Naive thymus-derived CD4-positive, alpha-beta T cell (primary cell): ENCODE measurements around the gene ETV3. TPM values are rescaled to one million over a fixed set of nuclear protein-coding genes. Genes with fewer than 3 reads are reported as not detected.

Source experiments
- ATAC-seq: fragments of 150-1000 bp; cut with Tn5 transposase; 2 replicates; pipeline ENCODE4 v1.10.0; 2021; ENCODE audit warnings: mild to moderate bottlenecking, moderate library complexity
- CTCF ChIA-PET: fragments of 350-600 bp; sonication (Branson Sonifier 250); formaldehyde crosslinking; loops from one replicate; lab custom pipeline; 2021; ENCODE audit warnings: antibody characterized with exemption; lab: Charles Lee
- POLR2A ChIA-PET: fragments of 350-600 bp; sonication (Branson Sonifier 250); formaldehyde crosslinking; loops from one replicate; lab custom pipeline; 2021; ENCODE audit warnings: antibody characterized with exemption, inconsistent platforms; lab: Charles Lee
- DNase-seq, 9 donors: peaks; one replicate each; pipeline versions ENCODE4 v3.0.0 to v3.0.0-alpha.2; 2020 to 2022; ENCODE audit warnings: mixed read lengths in 1 of 9
- H3K27ac ChIP-seq: one replicate; pipeline ENCODE4 v1.7.0; 2013; ENCODE audit warnings: mild to moderate bottlenecking, low read depth, low read length, moderate library complexity
- H3K27me3 ChIP-seq, 2 donors: one replicate each; pipeline ENCODE4 v1.7.0; 2013; ENCODE audit warnings: low read length in 2 of 2, mild to moderate bottlenecking in 2 of 2, moderate library complexity in 2 of 2; ENCODE audit not compliant: control insufficient read depth in 2 of 2, insufficient read depth in 2 of 2
- H3K36me3 ChIP-seq, 3 experiments: 1 replicate in 2 of 3; 2 replicates in 1 of 3; pipeline ENCODE4 v1.7.0; 2013; ENCODE audit warnings: low read length in 3 of 3, mild to moderate bottlenecking in 3 of 3, moderate library complexity in 1 of 3; ENCODE audit not compliant: insufficient read depth in 3 of 3, control insufficient read depth in 2 of 3
- H3K4me1 ChIP-seq, 2 donors: one replicate each; pipeline ENCODE4 v1.7.0; 2013; ENCODE audit warnings: low read length in 2 of 2, mild to moderate bottlenecking in 2 of 2, moderate library complexity in 1 of 2; ENCODE audit not compliant: control insufficient read depth in 2 of 2, insufficient read depth in 2 of 2
- H3K4me3 ChIP-seq: 2 replicates; pipeline ENCODE4 v1.7.0; 2013; ENCODE audit warnings: mild to moderate bottlenecking, low read length
- H3K9me3 ChIP-seq, 3 experiments: 1 replicate in 2 of 3; 2 replicates in 1 of 3; pipeline ENCODE4 v1.7.0; 2013; ENCODE audit warnings: low read length in 3 of 3; ENCODE audit not compliant: control insufficient read depth in 2 of 3
- H3K27ac Mint-ChIP-seq, 9 donors: one replicate each; pipeline ENCODE4 v1.8.0; 2020 to 2022; ENCODE audit warnings: mixed read lengths in 9 of 9, mild to moderate bottlenecking in 8 of 9, moderate library complexity in 5 of 9, inconsistent platforms in 2 of 9
- H3K27me3 Mint-ChIP-seq, 5 donors: one replicate each; pipeline ENCODE4 v1.8.0; 2021 to 2022; ENCODE audit warnings: mixed read lengths in 5 of 5, mild to moderate bottlenecking in 1 of 5
- H3K36me3 Mint-ChIP-seq, 5 donors: one replicate each; pipeline ENCODE4 v1.8.0; 2020 to 2022; ENCODE audit warnings: mixed read lengths in 5 of 5, mild to moderate bottlenecking in 3 of 5, inconsistent platforms in 1 of 5
- H3K4me1 Mint-ChIP-seq, 7 donors: one replicate each; pipeline ENCODE4 v1.8.0; 2020 to 2022; ENCODE audit warnings: mixed read lengths in 7 of 7, mild to moderate bottlenecking in 3 of 7, inconsistent platforms in 1 of 7
- H3K4me3 Mint-ChIP-seq, 10 donors: one replicate each; pipeline ENCODE4 v1.8.0; 2020 to 2022; ENCODE audit warnings: mild to moderate bottlenecking in 10 of 10, mixed read lengths in 10 of 10, moderate library complexity in 6 of 10, inconsistent platforms in 2 of 10
- H3K9me3 Mint-ChIP-seq, 11 donors: one replicate each; pipeline ENCODE4 v1.8.0; 2020 to 2022; ENCODE audit warnings: mixed read lengths in 11 of 11, mild to moderate bottlenecking in 4 of 11, inconsistent platforms in 1 of 11, moderate library complexity in 1 of 11
- intact Hi-C, 2 donors: fragments of 100-400 bp; cut with micrococcal nuclease; formaldehyde crosslinking; loops; one replicate each; pipeline ENCODE4 v1.15.1; 2023
- polyA plus RNA-seq, 2 donors: library from polyadenylated mRNA; unstranded; fragments of 300-500 nt; fragmentation: Illumina TruSeq; gene quantifications; one replicate each; pipeline ENCODE4 v1.2.3, GENCODE V29; 2021
- total RNA-seq, 6 experiments: library from RNA in 5 of 6; stranded (reverse) in 5 of 6; gene quantifications; 1 replicate in 5 of 6; 2 replicates in 1 of 6; pipeline ENCODE4 v1.2.3 and lab custom pipeline; 2021 to 2026

The ETV3 gene
- total and polyA plus RNA-seq, 7 experiments from 2014 or later, result 4.5 to 72.4 (median 32.1) TPM

DNA sequence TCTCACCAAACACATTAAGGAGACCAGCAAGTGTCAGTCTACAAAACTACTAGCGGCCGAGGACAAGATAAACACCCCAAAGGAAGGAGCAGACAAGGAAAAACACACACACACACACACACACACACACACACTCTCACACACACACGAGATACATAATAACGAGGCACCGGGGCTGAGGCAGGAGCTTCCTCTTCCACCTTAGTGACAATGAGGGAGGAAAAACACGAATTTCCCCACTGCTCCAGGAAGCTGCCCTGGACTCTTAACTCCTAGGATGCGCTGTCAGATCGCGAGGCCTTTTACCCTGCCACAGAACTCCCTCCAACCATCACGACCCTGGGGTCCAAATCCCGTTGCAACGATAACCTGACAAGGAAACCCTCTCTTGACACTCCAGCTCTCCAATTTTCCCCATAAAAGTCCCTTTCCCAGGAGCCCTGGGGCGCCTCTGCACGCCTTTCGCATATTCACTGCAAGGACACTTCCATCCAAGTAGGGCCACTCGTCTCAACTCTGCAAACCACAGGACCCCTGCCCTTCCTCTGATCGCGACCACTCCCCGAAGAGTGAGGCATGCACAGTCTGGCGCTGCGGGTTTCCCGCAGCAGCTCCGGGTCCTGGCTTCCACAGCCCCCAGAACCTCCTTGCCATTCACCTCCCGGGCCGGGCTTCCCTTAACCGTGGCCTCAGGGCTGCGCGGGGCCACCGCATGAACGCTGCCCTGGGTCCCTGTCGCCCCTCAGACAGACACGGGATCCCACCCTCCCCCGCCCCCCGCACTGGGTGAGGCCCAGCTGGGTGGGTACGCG lies 581 bp downstream of the ETV3 start:
- peaks cover 49 to 73% (median 65%) of the 10 kb centered on the region in 7 donors for H3K4me1 Mint-ChIP-seq
- H3K4me3 ChIP-seq, result peak overlapping the region; percentile 84
- DNase-seq (peak in 4 of 9 donors; percentile 13 to 23 (median 18)), ATAC-seq (no peak)
- peaks cover 0 to 30% (median 10%) of the 10 kb centered on the region in 3 experiments for H3K36me3 ChIP-seq
- H3K9me3 Mint-ChIP-seq, result no peaks in the 10 kb centered on the region
- peak overlapping the region; percentile 96 for H3K27ac ChIP-seq
- peak overlapping the region; percentile 90 to 97 (median 95) for H3K4me3 Mint-ChIP-seq
- H3K36me3 Mint-ChIP-seq, result peaks cover 4 to 40% (median 17%) of the 10 kb centered on the region in 5 donors
- H3K27me3 Mint-ChIP-seq, result no peaks in the 10 kb centered on the region
- H3K4me1 ChIP-seq, result peaks cover 51 to 56% of the 10 kb centered on the region in 2 donors
- ChIA-PET CTCF (interaction anchor here (8.0 kb wide), 1 partner anchor 19 kb away, joined by 37 read pairs; no protein-coding TSS in a partner anchor), POLR2A (no interaction called here)
- peak overlapping the region; percentile 83 to 98 (median 93) for H3K27ac Mint-ChIP-seq
- H3K27me3 ChIP-seq, result no peaks in the 10 kb centered on the region
- intact Hi-C loops, result loop anchor here (2.0 to 10.0 kb wide), 6 partner anchors 17 to 1870 kb away; partner anchors contain the start of genes IFI16 (in 1 of the 2), MRPL24 (in 1 of the 2) and SH2D2A (in 1 of the 2)
- no peaks in the 10 kb centered on the region for H3K9me3 ChIP-seq

DNA sequence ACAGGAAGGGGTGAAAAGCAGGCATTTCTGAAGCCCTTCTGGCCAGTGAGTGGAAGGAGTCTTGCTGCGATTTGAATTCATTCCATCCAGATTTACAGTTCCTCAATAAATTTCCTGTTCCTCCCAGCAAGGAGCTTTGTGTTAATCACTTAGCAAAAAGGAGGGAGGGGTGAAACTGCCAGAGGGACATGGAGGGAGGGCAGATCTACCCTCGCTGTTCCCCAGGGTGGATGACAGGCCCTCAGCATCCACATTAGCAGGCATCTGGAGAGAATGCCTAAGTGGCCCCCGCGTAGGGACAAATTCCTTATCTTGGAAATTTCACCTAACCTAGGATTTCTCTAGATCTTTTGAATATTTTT lies 1.2 kb downstream of the ETV3 start:
- peaks cover 55 to 79% (median 71%) of the 10 kb centered on the region in 7 donors for H3K4me1 Mint-ChIP-seq
- DNase-seq (no peak), ATAC-seq (no peak)
- peak overlapping the region; percentile 90 to 97 (median 95) for H3K4me3 Mint-ChIP-seq
- H3K9me3 Mint-ChIP-seq, result no peaks in the 10 kb centered on the region
- ChIA-PET CTCF (interaction anchor here (8.0 kb wide), 1 partner anchor 19 kb away, joined by 37 read pairs; no protein-coding TSS in a partner anchor), POLR2A (no interaction called here)
- Histone ChIP-seq H3K9me3 (no peaks in the 10 kb centered on the region), H3K4me3 (peak overlapping the region; percentile 84), H3K4me1 (peaks cover 57 to 62% of the 10 kb centered on the region in 2 donors), H3K36me3 (peaks cover 3 to 33% (median 10%) of the 10 kb centered on the region in 3 experiments), H3K27me3 (no peaks in the 10 kb centered on the region), H3K27ac (peak overlapping the region; percentile 96)
- no peaks in the 10 kb centered on the region for H3K27me3 Mint-ChIP-seq
- H3K27ac Mint-ChIP-seq, result peak overlapping the region; percentile 83 to 98 (median 93)
- intact Hi-C loops, result loop anchor here (5.0 to 10.0 kb wide), 5 partner anchors 45 to 1870 kb away; partner anchors contain the start of genes IFI16 (in 1 of the 2), MRPL24 (in 1 of the 2) and SH2D2A (in 1 of the 2)
- H3K36me3 Mint-ChIP-seq, result peaks cover 4 to 46% (median 17%) of the 10 kb centered on the region in 5 donors

DNA sequence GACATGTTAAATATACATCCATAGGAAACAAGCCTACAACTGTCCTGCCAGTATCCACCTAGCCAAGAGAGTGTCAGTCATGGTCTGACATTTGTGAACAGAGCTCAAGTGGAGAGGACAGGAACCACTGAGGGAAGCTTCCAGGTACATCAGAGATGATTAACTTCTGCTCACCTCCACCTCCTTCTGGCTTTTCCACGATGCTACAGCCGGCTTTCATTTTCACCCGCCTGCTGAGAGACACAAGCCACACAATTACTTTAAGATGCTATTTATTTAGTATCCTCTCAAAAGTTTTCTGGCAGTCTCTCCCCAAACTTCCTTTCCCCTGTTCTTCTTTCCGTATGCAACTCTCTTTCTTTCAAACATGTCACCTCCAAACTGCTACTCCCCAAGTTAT lies 2.1 kb downstream of the ETV3 start:
- intact Hi-C loops, result loop anchor here (5.0 to 10.0 kb wide), 5 partner anchors 44 to 1871 kb away; partner anchors contain the start of genes IFI16 (in 1 of the 2), MRPL24 (in 1 of the 2) and SH2D2A (in 1 of the 2)
- no peaks in the 10 kb centered on the region for H3K9me3 Mint-ChIP-seq
- peak overlapping the region; percentile 84 for H3K4me3 ChIP-seq
- H3K27me3 Mint-ChIP-seq, result no peaks in the 10 kb centered on the region
- peaks cover 57 to 87% (median 79%) of the 10 kb centered on the region in 7 donors for H3K4me1 Mint-ChIP-seq
- H3K27ac Mint-ChIP-seq, result peak overlapping the region; percentile 19 to 98 (median 90)
- H3K27ac ChIP-seq, result peak overlapping the region; percentile 9
- POLR2A ChIA-PET, result interaction anchor here (1.3 to 1.7 kb wide), 2 partner anchors 45 to 369 kb away, joined by 4 read pairs; partner anchors contain the start of gene PRCC
- H3K4me3 Mint-ChIP-seq, result peak overlapping the region; percentile 90 to 97 (median 95)
- no peak for DNase-seq
- peaks cover 57 to 62% of the 10 kb centered on the region in 2 donors for H3K4me1 ChIP-seq
- no peaks in the 10 kb centered on the region for H3K9me3 ChIP-seq
- CTCF ChIA-PET, result interaction anchor here (2.1 to 8.0 kb wide), 2 partner anchors 20 to 46 kb away, joined by 7 to 37 read pairs; no protein-coding TSS in a partner anchor
- ATAC-seq, result no peak
- H3K36me3 Mint-ChIP-seq, result peaks cover 4 to 54% (median 21%) of the 10 kb centered on the region in 5 donors
- H3K36me3 ChIP-seq, result peaks cover 8 to 42% (median 17%) of the 10 kb centered on the region in 3 experiments
- no peaks in the 10 kb centered on the region for H3K27me3 ChIP-seq

DNA sequence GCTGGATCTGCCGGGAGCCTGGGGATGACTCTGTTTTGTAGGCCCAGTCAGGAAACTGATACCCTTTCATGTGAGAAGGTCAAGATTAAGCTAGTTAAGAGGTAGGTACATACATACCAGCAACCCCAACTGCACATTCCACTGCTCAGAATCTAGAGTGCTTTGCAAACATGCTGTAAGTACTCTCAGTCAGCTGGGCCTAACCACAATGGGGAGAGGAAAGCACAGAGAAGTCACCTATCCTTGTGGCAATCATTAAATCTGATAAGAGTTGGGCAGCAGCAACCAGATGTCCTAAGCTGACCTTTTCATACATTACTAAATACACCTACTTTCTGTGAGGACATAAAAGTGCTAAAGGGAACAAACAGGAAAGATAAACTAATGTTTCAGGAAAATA lies 2.5 kb downstream of the ETV3 start:
- DNase-seq (no peak), ATAC-seq (no peak)
- H3K9me3 ChIP-seq, result no peaks in the 10 kb centered on the region
- peaks cover 57 to 62% of the 10 kb centered on the region in 2 donors for H3K4me1 ChIP-seq
- no peak overlapping the region for H3K4me3 ChIP-seq
- H3K4me1 Mint-ChIP-seq, result peaks cover 57 to 84% (median 82%) of the 10 kb centered on the region in 7 donors
- H3K27ac ChIP-seq, result peak overlapping the region; percentile 9
- H3K9me3 Mint-ChIP-seq, result no peaks in the 10 kb centered on the region
- H3K27me3 ChIP-seq, result no peaks in the 10 kb centered on the region
- H3K27ac Mint-ChIP-seq, result peak overlapping the region in 3 of 9 donors; percentile 18 to 95 (median 53)
- CTCF ChIA-PET, result interaction anchor here (1.3 to 8.0 kb wide), 3 partner anchors 21 to 47 kb away, joined by 3 to 37 read pairs (median 7); no protein-coding TSS in a partner anchor
- POLR2A ChIA-PET, result interaction anchor here (1.3 to 1.7 kb wide), 2 partner anchors 45 to 368 kb away, joined by 4 read pairs; partner anchors contain the start of gene PRCC
- intact Hi-C loops, result loop anchor here (5.0 to 10.0 kb wide), 5 partner anchors 43 to 1872 kb away; partner anchors contain the start of genes IFI16 (in 1 of the 2), MRPL24 (in 1 of the 2) and SH2D2A (in 1 of the 2)
- peaks cover 8 to 44% (median 20%) of the 10 kb centered on the region in 3 experiments for H3K36me3 ChIP-seq
- no peaks in the 10 kb centered on the region for H3K27me3 Mint-ChIP-seq
- peaks cover 4 to 57% (median 23%) of the 10 kb centered on the region in 5 donors for H3K36me3 Mint-ChIP-seq
- peak overlapping the region in 6 of 10 donors; percentile 1 to 97 (median 78) for H3K4me3 Mint-ChIP-seq

GRCh38 chr1:157135070-157135469 lies 3.1 kb downstream of the ETV3 start:
- Mint-ChIP-seq H3K27ac (peak overlapping the region in 7 of 9 donors; percentile 3 to 65 (median 50)), H3K36me3 (peaks cover 4 to 57% (median 23%) of the 10 kb centered on the region in 5 donors), H3K4me1 (peaks cover 57 to 88% (median 82%) of the 10 kb centered on the region in 7 donors), H3K27me3 (no peaks in the 10 kb centered on the region), H3K9me3 (no peaks in the 10 kb centered on the region), H3K4me3 (peak overlapping the region in 8 of 10 donors; percentile 3 to 97 (median 42))
- DNase-seq (no peak), ATAC-seq (no peak)
- H3K9me3 ChIP-seq, result no peaks in the 10 kb centered on the region
- H3K27me3 ChIP-seq, result no peaks in the 10 kb centered on the region
- intact Hi-C loops, result loop anchor here (5.0 to 10.0 kb wide), 5 partner anchors 43 to 1872 kb away; partner anchors contain the start of genes IFI16 (in 1 of the 2), MRPL24 (in 1 of the 2) and SH2D2A (in 1 of the 2)
- no peak overlapping the region for H3K27ac ChIP-seq
- H3K36me3 ChIP-seq, result peaks cover 13 to 50% (median 25%) of the 10 kb centered on the region in 3 experiments
- POLR2A ChIA-PET, result interaction anchor here (1.3 to 1.7 kb wide), 3 partner anchors 21 to 368 kb away, joined by 4 to 5 read pairs (median 4); partner anchors contain the start of gene PRCC
- no peak overlapping the region for H3K4me3 ChIP-seq
- CTCF ChIA-PET, result interaction anchor here (1.3 to 8.0 kb wide), 3 partner anchors 21 to 46 kb away, joined by 3 to 37 read pairs (median 7); no protein-coding TSS in a partner anchor
- H3K4me1 ChIP-seq, result peaks cover 57 to 62% of the 10 kb centered on the region in 2 donors
